RWPE1 (cell line): ENCODE results near the gene YJEFN3.

Source experiments
- CTCF ChIA-PET: fragments of 350-600 bp; sonication (Branson Sonifier 250); formaldehyde crosslinking; extraction: SDS; loops from one replicate; lab custom pipeline; 2021; lab: Yijun Ruan, JAX
- POLR2A ChIA-PET: fragments of 400-600 bp; formaldehyde crosslinking; extraction: SDS; loops from one replicate; lab custom pipeline; 2020; ENCODE audit warnings: antibody characterized with exemption; ENCODE audit not compliant: low non-redundant PET; lab: Yijun Ruan, JAX
- DNase-seq: peaks from one replicate; pipeline ENCODE4 v3.0.0; 2012; ENCODE audit warnings: low spot score
- H3K27ac ChIP-seq: fragments of 450-650 bp; 2 replicates; pipeline ENCODE4 v1.5.1; 2017
- TF ChIP-seq, protein P1 (sequence below): fragments of 450-650 bp; conservative IDR thresholded peaks from 2 replicates; pipeline ENCODE4 v1.5.1; 2017; ENCODE audit warnings: low read depth, mild to moderate bottlenecking

YJEFN3 gene

DNA sequence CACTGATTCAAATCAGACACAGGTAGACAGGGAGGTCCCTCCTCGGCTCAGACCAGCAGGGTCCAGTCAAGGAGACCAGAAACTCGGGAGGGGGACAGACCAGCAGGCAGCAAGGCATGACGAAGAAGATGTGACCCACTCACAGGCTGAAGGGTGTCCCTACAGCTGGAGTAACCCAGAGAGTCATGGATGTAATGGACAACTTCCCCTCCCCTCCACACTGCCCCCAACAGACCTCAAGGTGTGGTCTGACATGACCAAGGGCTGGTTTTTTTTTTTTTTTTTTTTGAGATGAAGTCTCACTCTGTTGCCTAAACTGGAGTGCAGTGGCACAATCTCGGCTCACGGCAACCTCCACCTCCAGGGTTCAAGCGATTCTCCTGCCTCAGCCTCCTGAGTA, 55.6 kb downstream of the YJEFN3 start:
- H3K27ac ChIP-seq: no peak overlapping the region
- ChIA-PET POLR2A (no interaction called here), CTCF (no interaction called here)
- no peak for DNase-seq
- TF ChIP-seq, protein P1, sequence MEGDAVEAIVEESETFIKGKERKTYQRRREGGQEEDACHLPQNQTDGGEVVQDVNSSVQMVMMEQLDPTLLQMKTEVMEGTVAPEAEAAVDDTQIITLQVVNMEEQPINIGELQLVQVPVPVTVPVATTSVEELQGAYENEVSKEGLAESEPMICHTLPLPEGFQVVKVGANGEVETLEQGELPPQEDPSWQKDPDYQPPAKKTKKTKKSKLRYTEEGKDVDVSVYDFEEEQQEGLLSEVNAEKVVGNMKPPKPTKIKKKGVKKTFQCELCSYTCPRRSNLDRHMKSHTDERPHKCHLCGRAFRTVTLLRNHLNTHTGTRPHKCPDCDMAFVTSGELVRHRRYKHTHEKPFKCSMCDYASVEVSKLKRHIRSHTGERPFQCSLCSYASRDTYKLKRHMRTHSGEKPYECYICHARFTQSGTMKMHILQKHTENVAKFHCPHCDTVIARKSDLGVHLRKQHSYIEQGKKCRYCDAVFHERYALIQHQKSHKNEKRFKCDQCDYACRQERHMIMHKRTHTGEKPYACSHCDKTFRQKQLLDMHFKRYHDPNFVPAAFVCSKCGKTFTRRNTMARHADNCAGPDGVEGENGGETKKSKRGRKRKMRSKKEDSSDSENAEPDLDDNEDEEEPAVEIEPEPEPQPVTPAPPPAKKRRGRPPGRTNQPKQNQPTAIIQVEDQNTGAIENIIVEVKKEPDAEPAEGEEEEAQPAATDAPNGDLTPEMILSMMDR: no peak
